ENCODE measurements around the gene SLFNL1.

DNA sequence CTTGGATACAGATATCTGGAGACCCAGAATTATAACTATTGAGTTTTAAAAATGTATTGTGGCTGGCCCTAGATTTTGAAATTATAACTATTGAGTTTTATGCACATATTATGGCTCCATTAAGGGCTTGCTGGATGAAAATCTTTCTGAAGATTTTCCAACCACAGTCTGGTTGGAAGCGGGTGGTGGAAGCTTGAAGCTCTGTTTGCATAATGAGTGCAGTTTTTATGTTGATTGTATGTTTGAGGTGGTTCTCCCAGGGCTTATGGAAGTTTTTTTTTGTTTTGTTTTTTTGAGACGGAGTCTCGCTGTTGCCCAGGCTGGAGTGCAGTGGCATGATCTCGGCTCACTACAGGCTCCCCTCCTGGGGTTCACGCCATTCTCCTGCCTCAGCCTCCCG is 52.1 kb downstream of the SLFNL1 start:
- no peak for TF ChIP-seq YY1 (IDR thresholded peaks at IDR 0.05; ENCODE audit: insufficient read depth, insufficient read length)
- no peak for TF ChIP-seq ZNF274 (IDR thresholded peaks at IDR 0.05; ENCODE audit: low read depth, low read length)
- TF ChIP-seq SUZ12 (IDR thresholded peaks at IDR 0.05; ENCODE audit: extremely low read depth, insufficient read depth, insufficient read length): no peak

Data from NT2/D1 (cell line).